ENCODE results near the gene SBK3. TPM values are rescaled to one million over a fixed set of nuclear protein-coding genes. Genes with fewer than 3 reads are reported as not detected.

SBK3 gene
- total RNA-seq, 1 experiment from 2014 or later, result 1.2 TPM

GRCh38 chr19:55553217-55554182 lies 8.2 kb upstream of the SBK3 start (continued):
- TF ChIP-seq RAD21 (IDR thresholded peaks at IDR 0.05; ENCODE audit: low read depth) (no peak), POLR2A (IDR thresholded peaks at IDR 0.05; ENCODE audit: borderline replicate concordance, extremely low read depth, insufficient read depth, insufficient read length) (no peak)

DNA sequence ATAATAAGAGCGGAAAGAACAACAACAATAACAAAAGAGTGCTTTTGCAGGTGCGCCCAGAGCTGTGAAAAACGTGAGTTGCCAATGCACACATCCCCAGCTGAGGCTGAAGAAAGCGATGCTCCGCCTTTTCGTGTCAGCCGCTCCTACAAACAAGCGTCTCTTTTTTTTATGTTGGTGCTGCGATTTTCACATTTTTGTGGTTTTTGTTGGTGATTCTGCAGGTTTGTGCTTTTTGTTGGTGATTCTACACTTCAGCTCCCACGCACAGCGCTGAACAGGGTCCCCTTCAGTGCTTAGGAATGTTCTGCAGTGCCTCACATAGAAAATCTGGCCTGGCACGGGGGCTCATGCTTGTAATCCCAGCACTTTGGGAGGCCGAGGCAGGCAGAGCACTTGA lies 7.3 kb upstream of the SBK3 start:
- TF ChIP-seq TCF7L2 (IDR thresholded peaks at IDR 0.05; ENCODE audit: borderline replicate concordance, extremely low read depth, insufficient read depth, insufficient read length) (no peak), MAX (IDR thresholded peaks at IDR 0.05) (no peak), ELF1 (IDR thresholded peaks at IDR 0.05; ENCODE audit: borderline replicate concordance, low read depth) (no peak), FOSL1 (IDR thresholded peaks at IDR 0.05; ENCODE audit: low read depth) (no peak), SRF (IDR thresholded peaks at IDR 0.05; ENCODE audit: low read depth) (no peak), CBX3 (IDR thresholded peaks at IDR 0.05; ENCODE audit: low read depth) (no peak), SIN3A (IDR thresholded peaks at IDR 0.05; ENCODE audit: low read depth) (no peak), YY1 (IDR thresholded peaks at IDR 0.05; ENCODE audit: extremely low read depth, insufficient replicate concordance, low read depth, low read length) (no peak), CEBPB (IDR thresholded peaks at IDR 0.05; ENCODE audit: low read depth) (no peak), ZNF274 (IDR thresholded peaks at IDR 0.05; ENCODE audit: low read depth, low read length) (no peak), RAD21 (IDR thresholded peaks at IDR 0.05; ENCODE audit: low read depth) (no peak), EZH2 (IDR thresholded peaks at IDR 0.05) (no peak), POLR2AphosphoS5 (IDR thresholded peaks at IDR 0.05; ENCODE audit: low read depth, low read length) (no peak), EGR1 (IDR thresholded peaks at IDR 0.05; ENCODE audit: low read depth) (no peak), ZFX (IDR thresholded peaks at IDR 0.05) (no peak)
- TF ChIP-seq, protein P1, sequence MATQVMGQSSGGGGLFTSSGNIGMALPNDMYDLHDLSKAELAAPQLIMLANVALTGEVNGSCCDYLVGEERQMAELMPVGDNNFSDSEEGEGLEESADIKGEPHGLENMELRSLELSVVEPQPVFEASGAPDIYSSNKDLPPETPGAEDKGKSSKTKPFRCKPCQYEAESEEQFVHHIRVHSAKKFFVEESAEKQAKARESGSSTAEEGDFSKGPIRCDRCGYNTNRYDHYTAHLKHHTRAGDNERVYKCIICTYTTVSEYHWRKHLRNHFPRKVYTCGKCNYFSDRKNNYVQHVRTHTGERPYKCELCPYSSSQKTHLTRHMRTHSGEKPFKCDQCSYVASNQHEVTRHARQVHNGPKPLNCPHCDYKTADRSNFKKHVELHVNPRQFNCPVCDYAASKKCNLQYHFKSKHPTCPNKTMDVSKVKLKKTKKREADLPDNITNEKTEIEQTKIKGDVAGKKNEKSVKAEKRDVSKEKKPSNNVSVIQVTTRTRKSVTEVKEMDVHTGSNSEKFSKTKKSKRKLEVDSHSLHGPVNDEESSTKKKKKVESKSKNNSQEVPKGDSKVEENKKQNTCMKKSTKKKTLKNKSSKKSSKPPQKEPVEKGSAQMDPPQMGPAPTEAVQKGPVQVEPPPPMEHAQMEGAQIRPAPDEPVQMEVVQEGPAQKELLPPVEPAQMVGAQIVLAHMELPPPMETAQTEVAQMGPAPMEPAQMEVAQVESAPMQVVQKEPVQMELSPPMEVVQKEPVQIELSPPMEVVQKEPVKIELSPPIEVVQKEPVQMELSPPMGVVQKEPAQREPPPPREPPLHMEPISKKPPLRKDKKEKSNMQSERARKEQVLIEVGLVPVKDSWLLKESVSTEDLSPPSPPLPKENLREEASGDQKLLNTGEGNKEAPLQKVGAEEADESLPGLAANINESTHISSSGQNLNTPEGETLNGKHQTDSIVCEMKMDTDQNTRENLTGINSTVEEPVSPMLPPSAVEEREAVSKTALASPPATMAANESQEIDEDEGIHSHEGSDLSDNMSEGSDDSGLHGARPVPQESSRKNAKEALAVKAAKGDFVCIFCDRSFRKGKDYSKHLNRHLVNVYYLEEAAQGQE (IDR thresholded peaks at IDR 0.05; ENCODE audit: low read depth), result no peak
- ATAC-seq, result no peak
- BruUV-seq (replicated peaks), result no TSS peak

More for the DNA sequence above, 7.3 kb upstream of the SBK3 start:
- Histone ChIP-seq H3K9me2 (ENCODE audit: insufficient read depth) (no peaks in the 10 kb centered on the region), H2AFZ (ENCODE audit: low read depth, low read length, poor library complexity, severe bottlenecking) (peak overlapping the region; percentile 45), H3K36me3 (ENCODE audit: control insufficient read depth in 1 of 2, insufficient read depth in 2 of 2, low read length in 2 of 2) (no peaks in the 10 kb centered on the region), H3K9me3 (ENCODE audit: control insufficient read depth in 1 of 2, insufficient read depth in 1 of 2, low read depth in 1 of 2, low read length in 2 of 2) (no peaks in the 10 kb centered on the region), H4K20me1 (ENCODE audit: insufficient read depth) (no peaks in the 10 kb centered on the region), H3K27ac (ENCODE audit: low read depth, low read length) (no peak overlapping the region), H3K9ac (ENCODE audit: low read length) (no peak overlapping the region), H3K79me2 (ENCODE audit: insufficient read depth, low read length) (no peaks in the 10 kb centered on the region), H3K4me3 (replicated peaks in 1 of 2; ENCODE audit: low read depth in 1 of 2, low read length in 2 of 2) (peak overlapping the region in 1 of 2 experiments; percentile 18; a peak in 2 of 4 replicates), H3K4me1 (ENCODE audit: control insufficient read depth in 1 of 2, insufficient read depth in 2 of 2, low read length in 2 of 2) (peaks cover 26 to 51% of the 10 kb centered on the region in 2 experiments), H3K4me2 (ENCODE audit: low read length) (peak overlapping the region; percentile 63), H3K27me3 (ENCODE audit: insufficient read depth, low read length) (no peaks in the 10 kb centered on the region)
- ChIA-PET RAD21 (ENCODE audit: low non-redundant PET in 1 of 2, low total read pairs in 2 of 2, uncharacterized antibody in 2 of 2, unreplicated experiment in 2 of 2) (interaction anchor here (0.6 to 0.7 kb wide), 2 partner anchors 20 to 72 kb away, joined by 3 to 5 read pairs; no protein-coding TSS in a partner anchor), CTCF (interaction anchor here (1.4 kb wide), 1 partner anchor 49 kb away, joined by 4 read pairs; no protein-coding TSS in a partner anchor), POLR2A (no interaction called here)
- DNase-seq (ENCODE audit: low read depth, low spot score), result no peak
- intact Hi-C loops (cut with micrococcal nuclease), result no loop called here

All from HCT116 (cell line).